NCI-H2107 treated with DMSO at 0.1 percent for 48 hours (cell line): ENCODE measurements around the gene RWDD4.

Experiments used
- DNase-seq: peaks from one replicate; lab custom pipeline; 2025; ENCODE audit not compliant: unreplicated experiment; lab: John Stamatoyannopoulos, UW

Gene RWDD4

GRCh38 chr4:183659029-183659871 is at the start of gene RWDD4, which contains the start of gene TRAPPC11:
TSS of gene RWDD4 (minus strand) at chr4:183659185. CDS start at chr4:183658952, 233 bp downstream.
TSS of gene TRAPPC11 (plus strand) at chr4:183659293. CDS start at chr4:183663868, 4,575 bp downstream.
- DNase-seq = peak; percentile 77

- DNase-seq = no peak
These were observed 43.5 kb upstream of the RWDD4 start for GRCh38 chr4:183702492-183702891.

DNA sequence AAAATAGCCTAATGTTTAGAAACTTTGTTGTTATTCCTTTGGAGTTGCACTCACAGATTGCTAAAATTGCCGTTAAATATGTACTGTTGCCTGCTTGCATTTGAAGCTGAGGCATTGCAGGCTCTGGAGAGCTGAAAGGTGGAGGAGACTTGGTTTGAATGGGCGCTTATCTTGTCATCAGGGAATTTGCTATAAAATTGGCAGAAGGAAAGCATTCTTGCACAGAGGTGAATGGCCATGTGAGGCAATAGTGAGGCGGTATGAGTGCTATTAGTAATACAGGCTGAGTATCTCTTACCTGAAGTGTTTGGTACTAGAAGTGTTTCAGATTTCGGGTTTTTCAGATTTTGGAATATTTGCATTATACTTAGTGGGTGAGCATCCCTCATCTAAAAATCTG is 41.4 kb upstream of the RWDD4 start:
- no peak for DNase-seq

DNA sequence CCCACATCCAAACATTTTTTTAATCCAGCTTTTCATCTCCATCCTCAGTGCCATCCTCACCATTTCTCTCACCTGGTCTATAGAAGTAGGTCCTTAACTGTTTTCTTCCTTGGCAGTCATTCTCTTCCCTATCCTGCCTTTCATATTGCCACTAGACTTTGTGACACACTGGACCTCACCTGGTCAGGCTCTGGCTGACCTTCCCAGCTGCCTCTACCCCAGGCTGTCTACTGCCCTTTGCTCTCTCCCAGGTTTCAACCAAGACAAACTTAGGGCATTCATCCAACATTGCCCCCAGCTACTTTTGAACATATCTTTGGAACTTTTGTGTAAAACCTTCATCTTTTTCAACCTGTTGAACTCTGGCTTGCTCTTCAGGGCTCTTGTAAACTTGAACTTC is 39.9 kb upstream of the RWDD4 start:
- no peak for DNase-seq

DNA sequence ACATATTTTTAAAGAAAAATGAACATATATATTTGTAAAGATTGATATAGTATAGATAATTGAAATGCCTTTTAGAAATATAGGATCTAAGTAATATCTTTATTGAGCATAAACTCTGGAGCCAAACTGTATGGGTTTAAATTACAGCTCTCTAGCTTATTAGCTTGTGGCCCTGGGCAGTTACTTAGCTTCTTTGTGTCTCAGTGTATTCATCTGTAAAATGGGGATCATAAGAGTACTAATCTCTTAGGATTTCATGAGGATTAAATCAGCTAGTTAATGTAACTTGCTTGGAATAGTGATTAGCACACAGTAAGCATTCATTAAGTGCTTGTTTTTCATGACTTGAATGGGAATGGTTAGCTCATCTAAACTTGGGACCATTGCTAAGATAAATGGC is 32.9 kb upstream of the RWDD4 start:
- DNase-seq = no peak

- no peak for DNase-seq
These were observed 32.0 kb upstream of the RWDD4 start for GRCh38 chr4:183691006-183691405.

GRCh38 chr4:183688216-183688615 is 29.2 kb upstream of the RWDD4 start:
- no peak for DNase-seq

- no peak for DNase-seq
These were observed 27.5 kb upstream of the RWDD4 start for GRCh38 chr4:183686461-183686860.

DNA sequence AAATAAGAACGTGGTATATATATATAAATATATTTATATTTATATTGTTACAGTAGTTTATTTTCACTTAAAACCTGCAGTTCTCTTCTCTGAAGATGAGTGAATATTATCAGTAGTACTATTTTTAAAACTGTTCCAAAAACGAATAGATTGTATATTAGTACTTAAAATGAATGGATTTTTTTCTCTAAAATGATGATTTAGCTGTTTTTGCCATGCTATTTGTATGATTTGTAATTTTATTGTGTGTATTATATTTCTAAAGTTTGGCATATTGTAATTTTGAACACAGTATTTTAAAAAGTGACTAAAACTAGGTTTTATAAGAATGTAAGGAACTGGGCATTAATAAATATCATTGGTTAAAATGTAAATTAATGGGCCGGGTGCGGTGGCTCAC is 22.1 kb upstream of the RWDD4 start:
- DNase-seq = no peak

DNA sequence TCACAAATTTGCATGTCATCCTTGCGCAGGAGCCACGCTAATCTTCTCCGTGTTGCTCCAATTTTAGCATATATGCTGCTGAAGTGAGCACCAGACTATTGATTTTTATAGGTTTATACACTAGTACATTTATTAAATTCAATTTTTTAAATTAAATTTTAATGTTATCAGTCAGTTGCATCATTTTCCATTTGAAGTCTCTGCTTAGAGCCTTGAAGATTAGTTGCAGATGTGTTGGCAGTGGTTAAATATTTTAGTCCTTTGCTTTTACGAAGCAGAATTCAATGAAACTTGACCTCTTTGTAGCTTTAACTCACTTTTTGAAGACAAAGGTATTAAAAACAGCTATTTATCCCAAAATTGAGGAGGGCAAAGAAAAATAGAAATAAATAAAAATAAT is 16.6 kb upstream of the RWDD4 start:
- DNase-seq = no peak

DNA sequence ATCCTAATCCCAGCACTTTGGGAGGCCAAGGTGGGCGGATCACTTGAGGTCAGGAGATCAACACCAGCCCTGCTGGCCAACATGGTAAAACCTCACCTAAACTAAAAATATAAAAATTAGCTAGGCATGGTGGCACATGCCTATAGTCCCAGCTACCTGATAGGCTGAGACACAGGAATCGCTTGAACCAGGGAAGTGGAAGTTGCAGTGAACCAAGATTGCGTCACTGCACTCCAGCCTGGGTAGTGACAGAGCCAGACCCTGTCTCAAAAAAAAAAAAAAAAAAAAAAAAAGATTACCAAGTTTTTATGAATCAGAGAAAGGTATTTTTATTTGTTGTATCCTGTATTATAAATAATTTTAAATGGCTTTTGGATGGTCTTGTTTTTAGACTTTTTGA is 15.2 kb upstream of the RWDD4 start:
- no peak for DNase-seq

GRCh38 chr4:183670960-183671555 is 12.1 kb upstream of the RWDD4 start:
- no peak for DNase-seq

DNA sequence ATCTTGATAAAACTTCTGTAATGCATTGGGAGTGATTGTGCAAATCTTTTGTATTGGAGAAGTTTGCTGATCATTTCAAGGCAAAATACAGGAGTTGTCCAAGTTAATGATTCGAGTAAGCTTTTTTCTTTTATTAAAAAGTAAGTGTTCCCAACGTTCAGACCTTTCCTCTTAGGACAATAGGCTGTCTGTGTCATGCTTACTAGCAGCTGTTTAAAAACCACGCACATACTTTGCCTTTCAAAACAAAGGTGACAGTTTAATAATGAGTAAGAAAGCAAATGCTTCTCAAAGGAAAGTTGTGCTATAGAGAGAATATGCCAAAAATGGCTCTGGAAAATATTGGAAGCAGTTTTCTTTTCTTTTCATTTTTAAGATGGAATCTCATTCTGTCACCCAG is 11.3 kb upstream of the RWDD4 start:
- no peak for DNase-seq

GRCh38 chr4:183666088-183666487 is 7.1 kb upstream of the RWDD4 start:
- DNase-seq = no peak

GRCh38 chr4:183659872-183660242 is 872 bp upstream of the RWDD4 start:
- no peak for DNase-seq

- peak; percentile 2 for DNase-seq
These were observed 490 bp downstream of the RWDD4 start for GRCh38 chr4:183658362-183659028.

DNA sequence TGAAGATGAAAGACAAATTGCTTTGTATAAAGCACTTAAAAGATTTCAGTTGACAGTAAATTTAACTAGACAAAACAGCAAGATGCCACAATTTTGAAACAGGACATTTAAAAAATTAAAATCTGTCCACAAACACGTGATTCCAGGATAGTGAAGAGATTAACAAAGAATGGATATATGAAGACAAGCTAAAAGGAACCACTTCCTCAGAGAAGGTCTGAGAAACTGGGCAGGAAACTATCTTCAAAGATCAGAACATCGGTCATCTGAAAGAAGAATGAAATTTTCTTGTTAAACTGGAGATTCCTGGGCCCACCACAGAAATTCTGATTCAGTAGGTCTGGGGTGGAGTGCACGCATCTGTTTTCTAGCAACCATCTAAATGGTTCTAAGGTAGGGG is 1.4 kb downstream of the RWDD4 start:
- DNase-seq = no peak

DNA sequence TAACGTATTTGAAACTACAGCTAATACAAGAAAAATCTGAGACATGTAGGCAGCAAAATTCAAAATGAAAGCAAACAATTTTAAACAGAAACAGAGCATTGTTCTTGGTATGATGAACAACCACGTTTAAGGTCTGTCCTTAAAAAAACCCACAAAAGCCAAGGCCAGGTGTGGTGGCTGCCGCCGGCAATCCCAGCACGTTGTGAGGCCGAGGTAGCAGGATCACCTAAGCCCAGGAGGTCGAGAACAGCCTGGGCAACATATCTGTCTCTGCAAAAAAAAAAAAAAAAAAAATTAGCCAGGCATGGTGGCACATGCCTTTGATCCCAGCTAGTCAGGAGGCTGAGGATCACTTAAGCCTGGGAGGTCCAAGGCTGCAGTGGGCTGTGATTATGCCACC is 13.7 kb downstream of the RWDD4 start:
- DNase-seq = no peak

- no peak for DNase-seq
These were observed 19.7 kb downstream of the RWDD4 start for GRCh38 chr4:183639291-183639690.

- no peak for DNase-seq
These were observed 20.5 kb downstream of the RWDD4 start for GRCh38 chr4:183638436-183638835.

DNA sequence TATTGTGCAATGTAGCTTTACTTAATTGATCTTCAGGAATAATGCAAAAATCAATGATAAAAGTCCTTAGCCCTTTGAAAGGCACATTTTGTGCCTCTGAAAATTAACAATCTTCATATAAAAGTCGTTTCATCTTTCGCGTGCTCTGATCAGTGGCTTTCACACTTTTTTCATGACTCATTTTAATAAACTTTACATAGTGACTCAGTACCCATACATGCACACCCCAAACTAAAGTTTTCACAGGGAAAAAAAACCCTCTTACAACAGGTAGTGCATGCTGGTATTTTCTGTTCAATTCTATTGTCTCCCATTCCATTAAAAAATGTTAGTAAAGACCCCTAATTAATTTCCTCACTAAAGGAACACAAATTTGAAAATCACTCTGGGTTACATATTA is 21.5 kb downstream of the RWDD4 start:
- DNase-seq = no peak

DNA sequence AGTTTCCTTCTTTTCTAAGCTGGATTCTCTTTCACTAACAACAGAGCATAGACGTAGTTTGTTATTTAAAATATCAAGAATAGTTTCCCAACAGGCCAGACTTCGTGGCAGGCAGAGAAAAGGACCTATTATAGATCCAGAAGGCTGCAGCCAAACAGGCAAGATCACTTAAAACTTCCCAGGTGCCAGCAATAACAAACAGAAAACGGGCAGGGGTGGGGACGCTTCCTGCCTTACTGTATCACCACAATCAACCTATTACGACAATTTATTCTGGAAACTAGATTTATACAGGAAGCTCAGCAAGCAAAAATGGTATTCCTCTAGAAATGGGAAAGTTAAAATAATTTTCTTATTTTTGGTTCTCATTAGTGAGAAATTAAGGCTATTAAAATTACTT is 22.1 kb downstream of the RWDD4 start:
- DNase-seq = no peak
